ENCODE data around the gene UBASH3A. TPM values are rescaled to one million over a fixed set of nuclear protein-coding genes. Genes with fewer than 3 reads are reported as not detected.
A peak's percentile ranks its signal among the peaks of the same experiment; 100 is the strongest.

The UBASH3A gene
- total RNA-seq, 1 experiment from 2014 or later: not detected

DNA sequence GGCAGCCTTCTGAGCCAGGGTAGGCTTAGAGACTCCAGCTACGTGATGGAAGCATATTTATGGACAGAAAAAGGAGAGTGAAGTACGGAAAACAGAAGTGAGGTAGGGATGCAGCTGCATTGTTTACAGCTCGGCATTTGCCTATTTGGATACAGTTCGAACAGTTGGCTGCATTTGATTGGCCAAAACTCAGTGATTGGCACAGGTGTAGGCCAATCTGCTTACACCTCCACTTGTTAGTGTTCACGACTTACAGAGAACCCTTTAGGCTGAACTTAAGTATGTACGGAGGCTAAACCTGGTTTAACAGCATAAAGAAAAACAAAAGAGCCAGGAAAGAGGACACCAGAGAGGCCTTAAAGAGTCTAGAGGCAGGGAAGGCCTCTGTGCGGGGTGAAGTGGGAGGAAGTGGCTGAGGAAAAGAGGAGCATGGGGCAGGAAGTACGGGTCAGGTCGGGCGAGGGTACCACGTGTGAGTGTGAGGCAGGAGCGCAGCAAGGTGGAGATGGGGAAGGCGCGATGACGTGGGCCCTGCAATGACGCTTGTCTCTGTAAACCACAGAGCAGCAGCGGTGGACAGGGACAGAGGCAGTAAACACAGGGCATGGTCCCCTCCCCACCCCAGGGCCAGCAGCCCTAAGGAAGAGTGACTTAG lies 60.3 kb downstream of the UBASH3A start:
- Mint-ChIP-seq H3K4me1 (ENCODE audit: insufficient read depth, unreplicated experiment) (no peaks in the 10 kb centered on the region), H3K36me3 (ENCODE audit: insufficient read depth, unreplicated experiment) (no peaks in the 10 kb centered on the region), H3K9me3 (ENCODE audit: unreplicated experiment) (no peaks in the 10 kb centered on the region), H3K4me3 (ENCODE audit: unreplicated experiment) (no peak overlapping the region), H3K27me3 (ENCODE audit: insufficient read depth, unreplicated experiment) (no peaks in the 10 kb centered on the region), H3K27ac (ENCODE audit: low read depth, unreplicated experiment) (no peak overlapping the region)
- peak; percentile 81 for DNase-seq (ENCODE audit: unreplicated experiment)
- TF ChIP-seq, protein P1, sequence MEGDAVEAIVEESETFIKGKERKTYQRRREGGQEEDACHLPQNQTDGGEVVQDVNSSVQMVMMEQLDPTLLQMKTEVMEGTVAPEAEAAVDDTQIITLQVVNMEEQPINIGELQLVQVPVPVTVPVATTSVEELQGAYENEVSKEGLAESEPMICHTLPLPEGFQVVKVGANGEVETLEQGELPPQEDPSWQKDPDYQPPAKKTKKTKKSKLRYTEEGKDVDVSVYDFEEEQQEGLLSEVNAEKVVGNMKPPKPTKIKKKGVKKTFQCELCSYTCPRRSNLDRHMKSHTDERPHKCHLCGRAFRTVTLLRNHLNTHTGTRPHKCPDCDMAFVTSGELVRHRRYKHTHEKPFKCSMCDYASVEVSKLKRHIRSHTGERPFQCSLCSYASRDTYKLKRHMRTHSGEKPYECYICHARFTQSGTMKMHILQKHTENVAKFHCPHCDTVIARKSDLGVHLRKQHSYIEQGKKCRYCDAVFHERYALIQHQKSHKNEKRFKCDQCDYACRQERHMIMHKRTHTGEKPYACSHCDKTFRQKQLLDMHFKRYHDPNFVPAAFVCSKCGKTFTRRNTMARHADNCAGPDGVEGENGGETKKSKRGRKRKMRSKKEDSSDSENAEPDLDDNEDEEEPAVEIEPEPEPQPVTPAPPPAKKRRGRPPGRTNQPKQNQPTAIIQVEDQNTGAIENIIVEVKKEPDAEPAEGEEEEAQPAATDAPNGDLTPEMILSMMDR (IDR thresholded peaks at IDR 0.05; ENCODE audit: unreplicated experiment): no peak
- BruUV-seq (replicated peaks): no TSS peak
- intact Hi-C loops (cut with micrococcal nuclease): no loop called here
- POLR2A ChIA-PET: interaction anchor here (0.5 to 0.9 kb wide), 4 partner anchors 9 to 328 kb away, joined by 3 to 4 read pairs (median 3); no protein-coding TSS in a partner anchor
- CTCF ChIA-PET: interaction anchor here (0.8 kb wide), 1 partner anchor 9 kb away, joined by 3 read pairs; no protein-coding TSS in a partner anchor

DNA sequence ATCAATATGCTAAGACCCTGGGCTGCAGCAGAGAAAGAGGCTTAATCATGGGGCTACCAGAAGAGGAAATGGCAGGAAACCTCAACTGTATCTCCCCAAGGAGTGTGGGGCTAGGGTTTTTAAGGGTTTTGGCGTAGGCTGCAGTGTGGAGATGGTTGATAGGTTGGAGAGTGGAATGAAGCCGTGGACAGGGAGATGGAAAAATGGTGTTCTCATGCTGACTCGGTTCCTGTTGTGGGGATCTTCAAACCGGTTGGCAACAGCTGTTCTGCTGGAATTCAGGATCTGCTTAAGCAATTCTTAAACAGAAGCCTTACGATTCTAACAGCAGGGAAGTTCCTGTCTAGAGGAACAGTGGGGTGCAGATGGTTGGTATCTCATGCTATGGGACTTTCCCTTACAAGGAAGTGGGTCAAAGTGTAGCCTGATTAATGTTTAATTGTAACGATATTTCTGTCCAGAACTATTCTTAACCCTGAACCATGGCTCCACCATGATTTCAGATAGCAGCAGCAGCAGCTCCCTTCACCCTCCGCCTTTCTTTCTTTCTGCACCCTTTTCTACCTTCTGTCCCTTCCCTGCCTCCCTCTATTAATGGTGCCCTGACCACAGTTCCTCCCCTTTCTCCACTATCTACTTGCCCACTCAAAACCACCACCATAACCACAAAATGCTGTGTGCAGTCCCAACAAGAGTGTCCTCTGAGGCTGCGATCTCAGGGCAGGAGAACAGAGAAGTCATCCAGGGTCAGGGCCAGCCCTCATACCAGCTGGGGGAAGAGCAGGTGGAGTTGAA lies 61.5 kb downstream of the UBASH3A start:
- ChIA-PET POLR2A (no interaction called here), CTCF (interaction anchor here (0.6 kb wide), 1 partner anchor 1258 kb away, joined by 3 read pairs; no protein-coding TSS in a partner anchor)
- Mint-ChIP-seq H3K9me3 (ENCODE audit: unreplicated experiment) (no peaks in the 10 kb centered on the region), H3K27me3 (ENCODE audit: insufficient read depth, unreplicated experiment) (no peaks in the 10 kb centered on the region), H3K4me1 (ENCODE audit: insufficient read depth, unreplicated experiment) (no peaks in the 10 kb centered on the region), H3K4me3 (ENCODE audit: unreplicated experiment) (no peak overlapping the region), H3K36me3 (ENCODE audit: insufficient read depth, unreplicated experiment) (no peaks in the 10 kb centered on the region), H3K27ac (ENCODE audit: low read depth, unreplicated experiment) (no peak overlapping the region)
- TF ChIP-seq, protein P1 (IDR thresholded peaks at IDR 0.05; ENCODE audit: unreplicated experiment): no peak
- BruUV-seq (replicated peaks): no TSS peak
- intact Hi-C loops (cut with micrococcal nuclease): no loop called here
- no peak for DNase-seq (ENCODE audit: unreplicated experiment)

DNA sequence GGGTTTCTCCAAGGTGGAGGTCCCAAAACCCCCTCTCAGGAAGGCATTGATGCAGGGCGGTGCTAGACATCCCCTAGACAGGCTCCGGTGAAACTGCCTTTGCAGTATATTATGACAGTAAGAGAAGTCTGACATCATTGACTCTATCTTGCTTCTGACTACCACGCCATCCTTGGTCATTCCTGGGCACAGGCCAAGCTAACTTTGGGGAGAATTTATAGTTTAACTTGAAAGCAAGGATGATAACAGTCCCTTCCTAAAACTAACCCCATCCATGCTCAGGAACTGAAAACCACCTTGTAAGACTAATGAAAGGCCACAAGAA lies 62.1 kb downstream of the UBASH3A start:
- no peak overlapping the region for H3K4me3 Mint-ChIP-seq (ENCODE audit: unreplicated experiment)
- ChIA-PET CTCF (interaction anchor here (0.6 kb wide), 1 partner anchor 1258 kb away, joined by 3 read pairs; no protein-coding TSS in a partner anchor), POLR2A (no interaction called here)
- no peak overlapping the region for H3K27ac Mint-ChIP-seq (ENCODE audit: low read depth, unreplicated experiment)
- no peaks in the 10 kb centered on the region for H3K9me3 Mint-ChIP-seq (ENCODE audit: unreplicated experiment)
- TF ChIP-seq, protein P1 (IDR thresholded peaks at IDR 0.05; ENCODE audit: unreplicated experiment): no peak
- H3K4me1 Mint-ChIP-seq (ENCODE audit: insufficient read depth, unreplicated experiment): no peaks in the 10 kb centered on the region
- H3K36me3 Mint-ChIP-seq (ENCODE audit: insufficient read depth, unreplicated experiment): no peaks in the 10 kb centered on the region
- intact Hi-C loops (cut with micrococcal nuclease): no loop called here
- no peaks in the 10 kb centered on the region for H3K27me3 Mint-ChIP-seq (ENCODE audit: insufficient read depth, unreplicated experiment)
- BruUV-seq (replicated peaks): no TSS peak
- no peak for DNase-seq (ENCODE audit: unreplicated experiment)

DNA sequence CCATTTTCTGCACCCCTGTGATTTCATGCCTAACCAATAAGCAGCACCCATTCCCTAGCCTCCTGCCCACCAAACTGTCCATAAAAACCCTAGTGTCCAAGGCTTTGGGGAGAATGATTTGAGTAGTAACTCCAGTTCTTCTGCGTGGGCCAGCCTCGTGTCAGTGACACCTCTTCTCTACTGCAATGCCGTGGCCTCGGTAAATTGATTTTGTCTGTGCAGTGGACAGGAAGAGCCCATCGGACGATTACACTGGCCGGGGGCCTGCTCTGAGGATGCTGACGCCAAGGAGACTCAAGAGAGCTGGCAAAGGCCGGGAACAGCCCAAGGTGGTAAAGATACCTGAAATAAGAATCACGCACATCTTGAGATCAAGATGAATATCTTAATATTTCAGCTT lies 63.0 kb downstream of the UBASH3A start:
- H3K27ac Mint-ChIP-seq (ENCODE audit: low read depth, unreplicated experiment): no peak overlapping the region
- TF ChIP-seq, protein P1 (IDR thresholded peaks at IDR 0.05; ENCODE audit: unreplicated experiment): no peak
- no peaks in the 10 kb centered on the region for H3K27me3 Mint-ChIP-seq (ENCODE audit: insufficient read depth, unreplicated experiment)
- H3K9me3 Mint-ChIP-seq (ENCODE audit: unreplicated experiment): no peaks in the 10 kb centered on the region
- H3K4me1 Mint-ChIP-seq (ENCODE audit: insufficient read depth, unreplicated experiment): no peaks in the 10 kb centered on the region
- H3K36me3 Mint-ChIP-seq (ENCODE audit: insufficient read depth, unreplicated experiment): no peaks in the 10 kb centered on the region
- no TSS peak for BruUV-seq (replicated peaks)
- H3K4me3 Mint-ChIP-seq (ENCODE audit: unreplicated experiment): no peak overlapping the region
- ChIA-PET POLR2A (no interaction called here), CTCF (interaction anchor here (0.7 to 1.1 kb wide), 3 partner anchors 12 to 226 kb away, joined by 3 to 4 read pairs (median 3); no protein-coding TSS in a partner anchor)
- no peak for DNase-seq (ENCODE audit: unreplicated experiment)
- intact Hi-C loops (cut with micrococcal nuclease): no loop called here

All from MCF 10A (cell line).